Measurements from ENCODE around the gene ARPC3.
"Not testable (repeated sequence)": the region's sequence is repeated elsewhere in the genome, so short reads cannot be mapped to it uniquely, and the experiment has no call there.

Gene ARPC3

GRCh38 chr12:110449799-110450497, at the start of gene ARPC3:
Gene ARPC3, minus strand, starts transcription at chr12:110450337. Its CDS starts 77 bp downstream, at chr12:110450260.
- FAIRE-seq (peak; percentile 93), DNase-seq (ENCODE audit: extremely low spot score, insufficient read length, low read depth) (peak; percentile 86)

- no peak for DNase-seq (ENCODE audit: extremely low spot score, insufficient read length, low read depth)
Measured at GRCh38 chr12:110498984-110499706, 49.0 kb upstream of the ARPC3 start.

GRCh38 chr12:110475426-110475825, 25.3 kb upstream of the ARPC3 start:
- DNase-seq (ENCODE audit: extremely low spot score, insufficient read length, low read depth) (no peak), FAIRE-seq (no peak)

More at GRCh38 chr12:110498984-110499706, 49.0 kb upstream of the ARPC3 start:
- no peak for FAIRE-seq

- FAIRE-seq (peak; percentile 97), DNase-seq (ENCODE audit: extremely low spot score, insufficient read length, low read depth) (peak; percentile 93)
Measured at GRCh38 chr12:110468214-110469048, 18.3 kb upstream of the ARPC3 start, which contains the start of the genes FAM216A and GPN3. Gene FAM216A, plus strand, starts transcription at chr12:110468845. Its CDS starts 31 bp downstream, at chr12:110468876. Gene GPN3, minus strand, starts transcription at chr12:110468257. Its CDS starts 54 bp downstream, at chr12:110468203.

GRCh38 chr12:110467847-110468213, 17.7 kb upstream of the ARPC3 start:
- FAIRE-seq (no peak), DNase-seq (ENCODE audit: extremely low spot score, insufficient read length, low read depth) (no peak)

GRCh38 chr12:110466791-110467190, 16.7 kb upstream of the ARPC3 start:
- no peak for DNase-seq (ENCODE audit: extremely low spot score, insufficient read length, low read depth)
- no peak for FAIRE-seq

- FAIRE-seq; DNase-seq (ENCODE audit: extremely low spot score, insufficient read length, low read depth): not testable (repeated sequence)
Measured at GRCh38 chr12:110465765-110466164, 15.6 kb upstream of the ARPC3 start.

GRCh38 chr12:110465024-110465423, 14.9 kb upstream of the ARPC3 start:
- FAIRE-seq (no peak), DNase-seq (ENCODE audit: extremely low spot score, insufficient read length, low read depth) (no peak)

- not testable (repeated sequence) for DNase-seq (ENCODE audit: extremely low spot score, insufficient read length, low read depth); FAIRE-seq
Measured at GRCh38 chr12:110461189-110461588, 11.1 kb upstream of the ARPC3 start.

- no peak for DNase-seq (ENCODE audit: extremely low spot score, insufficient read length, low read depth)
- no peak for FAIRE-seq
Measured at GRCh38 chr12:110458756-110459155, 8.6 kb upstream of the ARPC3 start.

- no peak for DNase-seq (ENCODE audit: extremely low spot score, insufficient read length, low read depth)
- FAIRE-seq = no peak
Measured at GRCh38 chr12:110453569-110454296, 3.6 kb upstream of the ARPC3 start.

- FAIRE-seq (no peak), DNase-seq (ENCODE audit: extremely low spot score, insufficient read length, low read depth) (no peak)
Measured at GRCh38 chr12:110451263-110451662, 1.1 kb upstream of the ARPC3 start.

- no peak for FAIRE-seq
- DNase-seq (ENCODE audit: extremely low spot score, insufficient read length, low read depth) = no peak
Measured at GRCh38 chr12:110444455-110444854, 5.7 kb downstream of the ARPC3 start.

- FAIRE-seq (no peak), DNase-seq (ENCODE audit: extremely low spot score, insufficient read length, low read depth) (no peak)
Measured at GRCh38 chr12:110436231-110436630, 13.9 kb downstream of the ARPC3 start.

- no peak for DNase-seq (ENCODE audit: extremely low spot score, insufficient read length, low read depth)
- FAIRE-seq = no peak
Measured at GRCh38 chr12:110431957-110432587, 18.1 kb downstream of the ARPC3 start.

GRCh38 chr12:110429676-110430075, 20.5 kb downstream of the ARPC3 start:
- DNase-seq (ENCODE audit: extremely low spot score, insufficient read length, low read depth); FAIRE-seq: not testable (repeated sequence)

GRCh38 chr12:110426406-110426805, 23.7 kb downstream of the ARPC3 start:
- DNase-seq (ENCODE audit: extremely low spot score, insufficient read length, low read depth) = no peak
- no peak for FAIRE-seq

GRCh38 chr12:110424237-110424636, 25.9 kb downstream of the ARPC3 start:
- DNase-seq (ENCODE audit: extremely low spot score, insufficient read length, low read depth) = no peak
- no peak for FAIRE-seq

GRCh38 chr12:110421701-110422100, 28.4 kb downstream of the ARPC3 start:
- FAIRE-seq = no peak

More at GRCh38 chr12:110421701-110422100, 28.4 kb downstream of the ARPC3 start:
- no peak for DNase-seq (ENCODE audit: extremely low spot score, insufficient read length, low read depth)

Measured in GM18507 (cell line).